ENCODE results near the gene EHMT1.
"Not testable (repeated sequence)": the region's sequence is repeated elsewhere in the genome, so short reads cannot be mapped to it uniquely, and the experiment has no call there.

Gene EHMT1

GRCh38 chr9:137763271-137763955, 144.6 kb downstream of the EHMT1 start:
- DNase-seq = no peak

- DNase-seq = no peak
Measured at GRCh38 chr9:137764171-137764671, 145.4 kb downstream of the EHMT1 start.

GRCh38 chr9:137764981-137765380, 146.2 kb downstream of the EHMT1 start:
- DNase-seq = no peak

GRCh38 chr9:137765536-137765935, 146.7 kb downstream of the EHMT1 start:
- no peak for DNase-seq

- DNase-seq = no peak
Measured at GRCh38 chr9:137771580-137771979, 152.8 kb downstream of the EHMT1 start.

GRCh38 chr9:137772281-137772873, 153.6 kb downstream of the EHMT1 start:
- no peak for DNase-seq

- no peak for DNase-seq
Measured at GRCh38 chr9:137774775-137775386, 156.1 kb downstream of the EHMT1 start.

GRCh38 chr9:137776306-137776995, 157.6 kb downstream of the EHMT1 start:
- DNase-seq = no peak

GRCh38 chr9:137777761-137778160, 159.0 kb downstream of the EHMT1 start:
- DNase-seq = no peak

GRCh38 chr9:137778336-137778735, 159.5 kb downstream of the EHMT1 start:
- no peak for DNase-seq

GRCh38 chr9:137778914-137779313, 160.1 kb downstream of the EHMT1 start:
- DNase-seq = no peak

GRCh38 chr9:137780031-137780430, 161.2 kb downstream of the EHMT1 start:
- not testable (repeated sequence) for DNase-seq

- no peak for DNase-seq
Measured at GRCh38 chr9:137781906-137782585, 163.2 kb downstream of the EHMT1 start.

GRCh38 chr9:137783521-137783920, 164.7 kb downstream of the EHMT1 start:
- no peak for DNase-seq

GRCh38 chr9:137784046-137784445, 165.2 kb downstream of the EHMT1 start:
- no peak for DNase-seq

- DNase-seq = no peak
Measured at GRCh38 chr9:137784641-137785513, 166.1 kb downstream of the EHMT1 start.

- no peak for DNase-seq
Measured at GRCh38 chr9:137785704-137786161, 166.9 kb downstream of the EHMT1 start.

- DNase-seq = no peak
Measured at GRCh38 chr9:137786511-137786920, 167.7 kb downstream of the EHMT1 start.

- DNase-seq = no peak
Measured at GRCh38 chr9:137787381-137787780, 168.6 kb downstream of the EHMT1 start.

GRCh38 chr9:137787786-137788505, 169.1 kb downstream of the EHMT1 start:
- DNase-seq = no peak

Data from cerebellar nuclear complex (tissue), 1 donor.